HS-27A (cell line): ENCODE measurements around the gene CDYL2.
"Not testable (repeated sequence)": the region's sequence is repeated elsewhere in the genome, so short reads cannot be mapped to it uniquely, and the experiment has no call there.

Source experiments
- DNase-seq: peaks from one replicate; pipeline ENCODE4 v3.0.0-alpha.2; 2012; ENCODE audit warnings: low read depth, missing footprints

CDYL2 gene

GRCh38 chr16:80669673-80670072 is 134.7 kb downstream of the CDYL2 start:
- DNase-seq = no peak

- DNase-seq = no peak
Measured at GRCh38 chr16:80667925-80668324, 136.5 kb downstream of the CDYL2 start.

GRCh38 chr16:80667251-80667560 is 137.2 kb downstream of the CDYL2 start:
- DNase-seq = no peak

- no peak for DNase-seq
Measured at GRCh38 chr16:80666378-80667250, 137.8 kb downstream of the CDYL2 start.

GRCh38 chr16:80665356-80665755 is 139.0 kb downstream of the CDYL2 start:
- DNase-seq = no peak

GRCh38 chr16:80664786-80665185 is 139.6 kb downstream of the CDYL2 start:
- DNase-seq = no peak

- no peak for DNase-seq
Measured at GRCh38 chr16:80664226-80664625, 140.2 kb downstream of the CDYL2 start.

GRCh38 chr16:80663078-80663477 is 141.3 kb downstream of the CDYL2 start:
- DNase-seq = no peak

- no peak for DNase-seq
Measured at GRCh38 chr16:80659865-80660264, 144.5 kb downstream of the CDYL2 start.

GRCh38 chr16:80656711-80657150 is 147.7 kb downstream of the CDYL2 start:
- no peak for DNase-seq

- DNase-seq = no peak
Measured at GRCh38 chr16:80656161-80656560, 148.2 kb downstream of the CDYL2 start.

- DNase-seq = no peak
Measured at GRCh38 chr16:80655751-80656150, 148.6 kb downstream of the CDYL2 start.

- DNase-seq = no peak
Measured at GRCh38 chr16:80654094-80654862, 150.1 kb downstream of the CDYL2 start.

GRCh38 chr16:80652441-80652840 is 152.0 kb downstream of the CDYL2 start:
- no peak for DNase-seq

- DNase-seq = not testable (repeated sequence)
Measured at GRCh38 chr16:80650281-80650680, 154.1 kb downstream of the CDYL2 start.

- DNase-seq = no peak
Measured at GRCh38 chr16:80640316-80640715, 164.1 kb downstream of the CDYL2 start.

- no peak for DNase-seq
Measured at GRCh38 chr16:80639636-80640035, 164.8 kb downstream of the CDYL2 start.

- no peak for DNase-seq
Measured at GRCh38 chr16:80637621-80638020, 166.8 kb downstream of the CDYL2 start.

- no peak for DNase-seq
Measured at GRCh38 chr16:80631581-80631980, 172.8 kb downstream of the CDYL2 start.

GRCh38 chr16:80628254-80628653 is 176.1 kb downstream of the CDYL2 start:
- no peak for DNase-seq

- DNase-seq = no peak
Measured at GRCh38 chr16:80627108-80627507, 177.3 kb downstream of the CDYL2 start.

GRCh38 chr16:80623376-80623775 is 181.0 kb downstream of the CDYL2 start:
- DNase-seq = no peak

- no peak for DNase-seq
Measured at GRCh38 chr16:80622007-80622406, 182.4 kb downstream of the CDYL2 start.
